HepG2 (cell line): ENCODE measurements around the gene CERS6. TPM values are rescaled to one million over a fixed set of nuclear protein-coding genes. Genes with fewer than 3 reads are reported as not detected.

ENCODE experiments used
- ATAC-seq: fragments of 200-7000 bp; cut with Tn5 transposase; 3 replicates; pipeline ENCODE4 v1.9.1; 2020; ENCODE audit warnings: mild to moderate bottlenecking, moderate library complexity
- BruUV-seq: library from RNA; stranded (reverse); fragments of 400-500 nt; replicated peaks from 2 replicates; lab custom pipeline; 2021; lab: Mats Ljungman, UMichigan
- CTCF ChIA-PET: fragments of 300-600 bp; formaldehyde crosslinking; extraction: SDS; loops from one replicate; lab custom pipeline; 2021; ENCODE audit warnings: low total read pairs, inconsistent platforms, low intra/inter-chr PET ratio; lab: Yijun Ruan, JAX
- POLR2A ChIA-PET: fragments of 350-600 bp; sonication (Branson Sonifier 250); formaldehyde crosslinking; loops from one replicate; lab custom pipeline; 2020; ENCODE audit warnings: antibody characterized with exemption, inconsistent platforms; lab: Yijun Ruan, JAX
- DNase-seq: peaks from one replicate; pipeline ENCODE4 v3.0.0-alpha.2; 2015; ENCODE audit warnings: low spot score
- FAIRE-seq: peaks from 3 replicates; lab custom pipeline; 2011; peaks lifted over from hg19 to GRCh38; lab: Jason Lieb, UNC
- H2AFZ ChIP-seq: one replicate; pipeline ENCODE4 v1.6.1; 2011; ENCODE audit warnings: low read length, inconsistent platforms
- H3K27ac ChIP-seq: fragments of 300-600 bp; 3 replicates; pipeline ENCODE4 v1.8.0; 2011; ENCODE audit warnings: mixed run types, mild to moderate bottlenecking, mixed read lengths, low read length, inconsistent platforms; ENCODE audit not compliant: insufficient read depth; ENCODE audit errors: extremely low read length
- H3K27me3 ChIP-seq, 2 experiments: fragments of 200-600 bp in 1 of 2; 2 replicates in 1 of 2; 3 replicates in 1 of 2; pipeline versions ENCODE4 v1.6.0 to v1.8.0; 2011; ENCODE audit warnings: low read length in 2 of 2, mild to moderate bottlenecking in 2 of 2, moderate library complexity in 2 of 2, inconsistent platforms in 1 of 2; ENCODE audit not compliant: insufficient read depth in 2 of 2, control insufficient read depth in 1 of 2
- H3K36me3 ChIP-seq, 2 experiments: fragments of 200-600 bp in 1 of 2; replicated peaks in 1 of 2; 2 replicates in 1 of 2; 3 replicates in 1 of 2; pipeline versions ENCODE4 v1.5.1 to v1.8.0; 2011; ENCODE audit warnings: low read length in 2 of 2, inconsistent platforms in 1 of 2; ENCODE audit not compliant: insufficient read depth in 2 of 2, control insufficient read depth in 1 of 2
- H3K4me1 ChIP-seq: 2 replicates; pipeline ENCODE4 v1.5.1; 2012; ENCODE audit warnings: low read length, inconsistent platforms; ENCODE audit not compliant: insufficient read depth
- H3K4me2 ChIP-seq: 2 replicates; pipeline ENCODE4 v1.6.0; 2011; ENCODE audit warnings: low read depth, low read length, inconsistent platforms
- H3K4me3 ChIP-seq, 3 experiments: fragments of 200-600 bp in 1 of 3; sonication (generic), shearing (Covaris generic) in 1 of 3; replicated peaks in 1 of 3; 2 replicates each; pipeline ENCODE4 v1.5.1; 2011 to 2016; ENCODE audit warnings: low read length in 3 of 3, inconsistent platforms in 2 of 3, low read depth in 2 of 3, mild to moderate bottlenecking in 2 of 3, control low read depth in 1 of 3, mixed read lengths in 1 of 3; ENCODE audit not compliant: insufficient read depth in 1 of 3
- H3K79me2 ChIP-seq: one replicate; pipeline ENCODE4 v1.6.1; 2011; ENCODE audit warnings: low read length, inconsistent platforms; ENCODE audit not compliant: insufficient read depth
- H3K9ac ChIP-seq: 2 replicates; pipeline ENCODE4 v1.6.0; 2011; ENCODE audit warnings: mild to moderate bottlenecking, low read depth, low read length, inconsistent platforms; ENCODE audit not compliant: insufficient read depth
- H3K9me3 ChIP-seq: 2 replicates; pipeline ENCODE4 v1.5.1; 2012; ENCODE audit warnings: mild to moderate bottlenecking, low read length
- H4K20me1 ChIP-seq: 2 replicates; pipeline ENCODE4 v1.6.0; 2011; ENCODE audit warnings: inconsistent platforms, mild to moderate bottlenecking, low read length, moderate library complexity; ENCODE audit not compliant: insufficient read depth
- ATRX ChIP-seq: sonication (generic); formaldehyde crosslinking; IDR thresholded peaks from 2 replicates; pipeline ENCODE4 v1.4.0; 2020; ENCODE audit warnings: missing genetic modification reagents, borderline replicate concordance
- FOXK2 ChIP-seq: fragments of 450-650 bp; IDR thresholded peaks from 2 replicates; pipeline ENCODE4 v1.6.1; 2016
- GTF2F1 ChIP-seq: fragments of 150-350 bp; IDR thresholded peaks from 2 replicates; pipeline ENCODE4 v1.6.1; 2014; ENCODE audit warnings: low read length
- HOXA9 ChIP-seq: sonication (generic); formaldehyde crosslinking; IDR thresholded peaks from 2 replicates; pipeline ENCODE4 v1.8.1; 2022; ENCODE audit warnings: missing genetic modification reagents, mild to moderate bottlenecking, moderate library complexity, borderline replicate concordance
- NR2F2 ChIP-seq: IDR thresholded peaks from 2 replicates; pipeline ENCODE4 v1.6.1; 2012; ENCODE audit warnings: low read depth, inconsistent platforms, borderline replicate concordance
- PCBP2 ChIP-seq: fragments of 200-400 bp; formaldehyde crosslinking; optimal IDR thresholded peaks from 2 replicates; pipeline ENCODE3; 2018; ENCODE audit warnings: low read length, low read depth; ENCODE audit not compliant: poor library complexity, severe bottlenecking
- PHB2 ChIP-seq: fragments of 450-650 bp; IDR thresholded peaks from 2 replicates; pipeline ENCODE4 v1.6.1; 2018; ENCODE audit not compliant: partially characterized antibody
- PHF21A ChIP-seq: sonication (generic); formaldehyde crosslinking; IDR thresholded peaks from 2 replicates; pipeline ENCODE4 v1.5.0; 2020; ENCODE audit warnings: mild to moderate bottlenecking, missing genetic modification reagents
- RARA ChIP-seq: IDR thresholded peaks from 2 replicates; pipeline ENCODE4 v1.6.1; 2016; ENCODE audit warnings: missing genetic modification reagents, missing compliant biosample characterization
- ZNF30 ChIP-seq: sonication (generic); formaldehyde crosslinking; IDR thresholded peaks from 2 replicates; pipeline ENCODE4 v1.5.0; 2020; ENCODE audit warnings: mild to moderate bottlenecking, missing genetic modification reagents
- ZNF644 ChIP-seq: IDR thresholded peaks from 2 replicates; pipeline ENCODE4 v1.6.1; 2016; ENCODE audit warnings: low read depth
- ZNF747 ChIP-seq: sonication (generic); formaldehyde crosslinking; IDR thresholded peaks from 2 replicates; pipeline ENCODE4 v1.8.1; 2023; ENCODE audit warnings: missing genetic modification reagents, mild to moderate bottlenecking, borderline replicate concordance
- WGBS: methylation state at CpG from one replicate; pipeline ENCODE4 v1.1.6; 2017; ENCODE audit warnings: low lambda C conversion rate; 5-methylcytosine and 5-hydroxymethylcytosine counted together
- in situ Hi-C: cut with HindIII; loops from 2 replicates; pipeline ENCODE4 v1.10.0; 2017; ENCODE audit warnings: low pct_unique_long_range_greater_than_20kb; ENCODE audit not compliant: extremely low pct_ligation_motif_present
- intact Hi-C: fragments of 100-400 bp; cut with micrococcal nuclease; formaldehyde crosslinking; loops from one replicate; pipeline ENCODE4 v1.10.0; 2022; ENCODE audit not compliant: unreplicated experiment
- polyA plus RNA-seq, 8 experiments: library from polyadenylated mRNA; depleted of rRNA in 3 of 8; stranded (reverse) in 7 of 8; unstranded in 1 of 8; fragments of >200 nt; fragmentation: Illumina TruSeq in 4 of 8; extraction: Trizol in 4 of 8; gene quantifications; 2 replicates each; pipeline versions ENCODE4 v1.2.1 to v1.2.3, GENCODE V29; 2011 to 2016; ENCODE audit warnings: low read depth in 4 of 8, missing spikeins in 1 of 8, mixed read lengths in 1 of 8; ENCODE audit not compliant: insufficient read depth in 1 of 8
- total RNA-seq, 5 experiments: library from RNA; depleted of rRNA; stranded (reverse); fragments of >200 nt; fragmentation: Illumina TruSeq; extraction: Trizol; gene quantifications; 2 replicates each; pipeline ENCODE4 v1.2.3, GENCODE V29; 2016; ENCODE audit warnings: low read depth in 1 of 5
- TF ChIP-seq, protein P1 (sequence below): sonication (generic); formaldehyde crosslinking; IDR thresholded peaks from 2 replicates; pipeline ENCODE4 v1.4.0; 2020; ENCODE audit warnings: missing genetic modification reagents, low read depth, mild to moderate bottlenecking, borderline replicate concordance
- TF ChIP-seq, protein P2 (sequence below): IDR thresholded peaks from 2 replicates; pipeline ENCODE4 v1.6.1; 2016; ENCODE audit warnings: missing compliant biosample characterization, missing genetic modification reagents, borderline replicate concordance
- TF ChIP-seq, protein P3 (sequence below): sonication (generic); formaldehyde crosslinking; IDR thresholded peaks from 2 replicates; pipeline ENCODE4 v1.4.0; 2020; ENCODE audit warnings: missing genetic modification reagents, borderline replicate concordance

The CERS6 gene
- total and polyA plus RNA-seq, 2 of the 13 experiments (the other 11 are each of a cell fraction or from before 2014, with no cell fraction given) = 10.1 to 20.3 TPM

DNA sequence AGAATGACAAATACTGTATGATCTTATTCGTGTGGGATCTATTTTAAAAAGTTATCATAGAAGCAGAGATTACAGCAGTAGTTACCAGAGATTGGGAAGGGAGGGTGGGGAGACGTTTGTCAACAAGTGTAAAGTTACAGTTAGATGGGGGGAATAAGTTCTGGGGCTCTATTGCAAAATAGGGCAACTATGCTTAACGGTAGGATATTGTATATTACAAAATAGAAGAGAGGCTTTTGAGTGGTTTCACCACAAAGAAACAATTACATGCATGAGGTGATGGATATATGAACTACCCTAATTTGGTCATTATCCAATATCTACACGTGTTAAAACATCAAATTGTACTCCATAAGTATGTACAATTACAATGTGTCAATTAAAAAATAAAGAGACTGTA, 223.0 kb downstream of the CERS6 start:
- Histone ChIP-seq H2AFZ (no peak overlapping the region), H3K27me3 (no peaks in the 10 kb centered on the region), H3K4me3 (no peak overlapping the region), H3K36me3 (no peaks in the 10 kb centered on the region), H4K20me1 (no peaks in the 10 kb centered on the region), H3K79me2 (no peaks in the 10 kb centered on the region), H3K4me2 (no peak overlapping the region), H3K9ac (no peak overlapping the region), H3K4me1 (peaks cover 7% of the 10 kb centered on the region), H3K27ac (no peak overlapping the region), H3K9me3 (no peaks in the 10 kb centered on the region)
- DNase-seq (no peak), FAIRE-seq (no peak), ATAC-seq (no peak)
- 92% methylated on average over 4 of the region's 4 CpGs for WGBS
- intact Hi-C loops (no loop called here), in situ Hi-C loops (no loop called here)
- no TSS peak for BruUV-seq
- ChIA-PET CTCF (no interaction called here), POLR2A (no interaction called here)
- TF ChIP-seq ZNF747 (CRISPR knock-in tag) (no peak), FOXK2 (no peak), ATRX (CRISPR knock-in tag) (no peak), HOXA9 (CRISPR knock-in tag) (no peak), ZNF30 (no peak), RARA (no peak), PCBP2 (no peak), GTF2F1 (no peak), ZNF644 (CRISPR knock-in tag) (no peak), PHB2 (no peak), NR2F2 (no peak), PHF21A (CRISPR knock-in tag) (no peak)
- TF ChIP-seq, protein P1, sequence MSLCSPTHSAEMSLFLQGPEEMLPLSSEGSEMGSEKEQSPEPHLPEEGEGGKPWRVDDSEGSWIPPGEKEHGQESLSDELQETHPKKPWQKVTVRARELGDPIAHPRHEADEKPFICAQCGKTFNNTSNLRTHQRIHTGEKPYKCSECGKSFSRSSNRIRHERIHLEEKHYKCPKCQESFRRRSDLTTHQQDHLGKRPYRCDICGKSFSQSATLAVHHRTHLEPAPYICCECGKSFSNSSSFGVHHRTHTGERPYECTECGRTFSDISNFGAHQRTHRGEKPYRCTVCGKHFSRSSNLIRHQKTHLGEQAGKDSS (CRISPR knock-in tag) = no peak
- TF ChIP-seq, protein P2, sequence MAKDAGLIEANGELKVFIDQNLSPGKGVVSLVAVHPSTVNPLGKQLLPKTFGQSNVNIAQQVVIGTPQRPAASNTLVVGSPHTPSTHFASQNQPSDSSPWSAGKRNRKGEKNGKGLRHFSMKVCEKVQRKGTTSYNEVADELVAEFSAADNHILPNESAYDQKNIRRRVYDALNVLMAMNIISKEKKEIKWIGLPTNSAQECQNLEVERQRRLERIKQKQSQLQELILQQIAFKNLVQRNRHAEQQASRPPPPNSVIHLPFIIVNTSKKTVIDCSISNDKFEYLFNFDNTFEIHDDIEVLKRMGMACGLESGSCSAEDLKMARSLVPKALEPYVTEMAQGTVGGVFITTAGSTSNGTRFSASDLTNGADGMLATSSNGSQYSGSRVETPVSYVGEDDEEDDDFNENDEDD = no peak
- TF ChIP-seq, protein P3, sequence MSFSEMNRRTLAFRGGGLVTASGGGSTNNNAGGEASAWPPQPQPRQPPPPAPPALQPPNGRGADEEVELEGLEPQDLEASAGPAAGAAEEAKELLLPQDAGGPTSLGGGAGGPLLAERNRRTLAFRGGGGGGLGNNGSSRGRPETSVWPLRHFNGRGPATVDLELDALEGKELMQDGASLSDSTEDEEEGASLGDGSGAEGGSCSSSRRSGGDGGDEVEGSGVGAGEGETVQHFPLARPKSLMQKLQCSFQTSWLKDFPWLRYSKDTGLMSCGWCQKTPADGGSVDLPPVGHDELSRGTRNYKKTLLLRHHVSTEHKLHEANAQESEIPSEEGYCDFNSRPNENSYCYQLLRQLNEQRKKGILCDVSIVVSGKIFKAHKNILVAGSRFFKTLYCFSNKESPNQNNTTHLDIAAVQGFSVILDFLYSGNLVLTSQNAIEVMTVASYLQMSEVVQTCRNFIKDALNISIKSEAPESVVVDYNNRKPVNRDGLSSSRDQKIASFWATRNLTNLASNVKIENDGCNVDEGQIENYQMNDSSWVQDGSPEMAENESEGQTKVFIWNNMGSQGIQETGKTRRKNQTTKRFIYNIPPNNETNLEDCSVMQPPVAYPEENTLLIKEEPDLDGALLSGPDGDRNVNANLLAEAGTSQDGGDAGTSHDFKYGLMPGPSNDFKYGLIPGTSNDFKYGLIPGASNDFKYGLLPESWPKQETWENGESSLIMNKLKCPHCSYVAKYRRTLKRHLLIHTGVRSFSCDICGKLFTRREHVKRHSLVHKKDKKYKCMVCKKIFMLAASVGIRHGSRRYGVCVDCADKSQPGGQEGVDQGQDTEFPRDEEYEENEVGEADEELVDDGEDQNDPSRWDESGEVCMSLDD (CRISPR knock-in tag) = no peak
